K562 (cell line): ENCODE measurements around the gene GHITM. TPM values are rescaled to one million over a fixed set of nuclear protein-coding genes. Genes with fewer than 3 reads are reported as not detected.

ENCODE experiments used
- ARID1B ChIP-seq: fragments of 450-650 bp; IDR thresholded peaks from 2 replicates; pipeline ENCODE4 v1.6.1; 2016; ENCODE audit warnings: antibody characterized with exemption, mild to moderate bottlenecking, inconsistent platforms
- CBFA2T2 ChIP-seq: fragments of 450-650 bp; conservative IDR thresholded peaks from 2 replicates; pipeline ENCODE4 v1.6.1; 2017; ENCODE audit warnings: mild to moderate bottlenecking
- CBFA2T3 ChIP-seq: fragments of 450-650 bp; IDR thresholded peaks from 2 replicates; pipeline ENCODE4 v1.6.1; 2017
- CBX1 ChIP-seq: sonication (generic); IDR thresholded peaks from 2 replicates; pipeline ENCODE4 v1.6.1; 2016; ENCODE audit warnings: antibody characterized with exemption, low read depth, mild to moderate bottlenecking
- CHD1 ChIP-seq: fragments of 200-600 bp; sonication (generic); IDR thresholded peaks from one replicate; pipeline ENCODE4 v1.6.1; 2012; ENCODE audit warnings: mild to moderate bottlenecking, moderate library complexity, low read length, inconsistent platforms
- FOXA1 ChIP-seq: fragments of 450-650 bp; IDR thresholded peaks from 2 replicates; pipeline ENCODE4 v1.6.1; 2016; ENCODE audit warnings: mild to moderate bottlenecking, borderline replicate concordance
- POLR2AphosphoS2 ChIP-seq: IDR thresholded peaks from 2 replicates; pipeline ENCODE4 v1.6.1; 2012; ENCODE audit warnings: low read length, improper control_type of control experiment
- PTTG1 ChIP-seq: fragments of 450-650 bp; IDR thresholded peaks from 2 replicates; pipeline ENCODE4 v1.6.1; 2016; ENCODE audit warnings: low read depth, mild to moderate bottlenecking, missing genetic modification characterization, missing compliant biosample characterization
- SETDB1 ChIP-seq: IDR thresholded peaks from one replicate; pipeline ENCODE4 v1.6.1; 2012; ENCODE audit warnings: low read length, control low read depth, inconsistent platforms
- SIX5 ChIP-seq, 2 experiments: IDR thresholded peaks; 2 replicates each; pipeline ENCODE4 v1.6.1; 2011; ENCODE audit warnings: low read length in 2 of 2, borderline replicate concordance in 1 of 2, low read depth in 1 of 2, mild to moderate bottlenecking in 1 of 2, moderate library complexity in 1 of 2; ENCODE audit not compliant: insufficient read depth in 1 of 2
- SREBF2 ChIP-seq: sonication (generic); formaldehyde crosslinking; IDR thresholded peaks from 2 replicates; pipeline ENCODE4 v1.4.0; 2020; ENCODE audit warnings: mild to moderate bottlenecking, missing genetic modification reagents
- ZFP1 ChIP-seq: fragments of 450-650 bp; formaldehyde crosslinking; IDR thresholded peaks from 2 replicates; pipeline ENCODE4 v1.4.0; 2020; ENCODE audit warnings: mild to moderate bottlenecking, mixed read lengths
- ZNF124 ChIP-seq: sonication (generic); formaldehyde crosslinking; IDR thresholded peaks from 2 replicates; pipeline ENCODE4 v1.8.1; 2022; ENCODE audit warnings: missing genetic modification reagents
- ZNF239 ChIP-seq: fragments of 250-450 bp; sonication (Bioruptor Pico); IDR thresholded peaks from 2 replicates; pipeline ENCODE4 v1.4.0; 2020; ENCODE audit warnings: mild to moderate bottlenecking
- ZNF316 ChIP-seq: fragments of 450-650 bp; IDR thresholded peaks from 2 replicates; pipeline ENCODE4 v1.6.1; 2016
- polyA plus RNA-seq, 8 experiments: library from polyadenylated mRNA; depleted of rRNA in 4 of 8; stranded (reverse) in 5 of 8; unstranded in 3 of 8; fragments of >200 nt; fragmentation: Nextera tagmentation in 2 of 8; fragmentation: Illumina TruSeq in 1 of 8; extraction: Ambion mirVana in 2 of 8; extraction: Trizol in 1 of 8; gene quantifications; 2 replicates each; pipeline versions ENCODE4 v1.2.1 to v1.2.3, GENCODE V29; 2011 to 2014; ENCODE audit warnings: inconsistent platforms in 1 of 8, missing spikeins in 1 of 8
- total RNA-seq, 7 experiments: library from RNA; depleted of rRNA in 6 of 7; stranded (reverse); fragments of >200 nt in 6 of 7; fragmentation: Illumina TruSeq in 2 of 7; extraction: Trizol in 2 of 7; gene quantifications; 2 replicates each; pipeline versions ENCODE4 v1.2.1 to v1.2.3, GENCODE V29; 2011 to 2021; ENCODE audit warnings: low replicate concordance in 1 of 7
- TF ChIP-seq, protein P1 (sequence below): sonication (generic); formaldehyde crosslinking; IDR thresholded peaks from 2 replicates; pipeline ENCODE4 v1.8.1; 2023; ENCODE audit warnings: mild to moderate bottlenecking, missing genetic modification reagents

The GHITM gene
- total and polyA plus RNA-seq, 9 of the 15 experiments (the other 6 are each of a cell fraction or from before 2014, with no cell fraction given), result 322 to 1,258 (median 386) TPM

- TF ChIP-seq CHD1, result no peak
- no peak for TF ChIP-seq FOXA1
- TF ChIP-seq POLR2AphosphoS2, result no peak
- TF ChIP-seq SETDB1, result no peak
- TF ChIP-seq PTTG1, result no peak
- TF ChIP-seq CBFA2T2, result peak; percentile 43; the same call in 1 of the 2 replicates
- TF ChIP-seq ARID1B, result peak; percentile 64
- no peak for TF ChIP-seq ZFP1 (CRISPR knock-in tag)
- no peak for TF ChIP-seq ZNF316
- TF ChIP-seq CBFA2T3, result peak; percentile 69
- no peak for TF ChIP-seq ZNF239 (CRISPR knock-in tag)
- TF ChIP-seq, protein P1, sequence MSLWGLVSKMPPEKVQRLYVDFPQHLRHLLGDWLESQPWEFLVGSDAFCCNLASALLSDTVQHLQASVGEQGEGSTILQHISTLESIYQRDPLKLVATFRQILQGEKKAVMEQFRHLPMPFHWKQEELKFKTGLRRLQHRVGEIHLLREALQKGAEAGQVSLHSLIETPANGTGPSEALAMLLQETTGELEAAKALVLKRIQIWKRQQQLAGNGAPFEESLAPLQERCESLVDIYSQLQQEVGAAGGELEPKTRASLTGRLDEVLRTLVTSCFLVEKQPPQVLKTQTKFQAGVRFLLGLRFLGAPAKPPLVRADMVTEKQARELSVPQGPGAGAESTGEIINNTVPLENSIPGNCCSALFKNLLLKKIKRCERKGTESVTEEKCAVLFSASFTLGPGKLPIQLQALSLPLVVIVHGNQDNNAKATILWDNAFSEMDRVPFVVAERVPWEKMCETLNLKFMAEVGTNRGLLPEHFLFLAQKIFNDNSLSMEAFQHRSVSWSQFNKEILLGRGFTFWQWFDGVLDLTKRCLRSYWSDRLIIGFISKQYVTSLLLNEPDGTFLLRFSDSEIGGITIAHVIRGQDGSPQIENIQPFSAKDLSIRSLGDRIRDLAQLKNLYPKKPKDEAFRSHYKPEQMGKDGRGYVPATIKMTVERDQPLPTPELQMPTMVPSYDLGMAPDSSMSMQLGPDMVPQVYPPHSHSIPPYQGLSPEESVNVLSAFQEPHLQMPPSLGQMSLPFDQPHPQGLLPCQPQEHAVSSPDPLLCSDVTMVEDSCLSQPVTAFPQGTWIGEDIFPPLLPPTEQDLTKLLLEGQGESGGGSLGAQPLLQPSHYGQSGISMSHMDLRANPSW, result no peak
- no peak for TF ChIP-seq ZNF124 (CRISPR knock-in tag)
- TF ChIP-seq CBX1, result no peak
- no peak for TF ChIP-seq SIX5 (IDR thresholded peaks at IDR 0.05; ENCODE audit: borderline replicate concordance in 1 of 2, insufficient read depth in 1 of 2, low read depth in 1 of 2, low read length in 2 of 2)
- TF ChIP-seq SREBF2 (CRISPR knock-in tag), result no peak
Measured at GRCh38 chr10:84200537-84201243, 61.4 kb downstream of the GHITM start (continued).
